ENCODE results near the gene ARHGEF7.

Gene ARHGEF7

GRCh38 chr13:111325941-111326620 is 211.0 kb downstream of the ARHGEF7 start:
- no peak overlapping the region for H3K9ac ChIP-seq (ENCODE audit: low read depth in 1 of 2, low read length in 2 of 2)
- no peaks in the 10 kb centered on the region for H3K27me3 ChIP-seq (ENCODE audit: control insufficient read depth in 1 of 2, insufficient read depth in 2 of 2, low read length in 2 of 2)
- H3K36me3 ChIP-seq (ENCODE audit: control insufficient read depth in 1 of 2, insufficient read depth in 2 of 2, low read length in 2 of 2) = no peaks in the 10 kb centered on the region
- no peak overlapping the region for H3K4me3 ChIP-seq (ENCODE audit: low read depth in 1 of 2, low read length in 2 of 2)
- no peaks in the 10 kb centered on the region for H3K4me1 ChIP-seq (ENCODE audit: control insufficient read depth in 1 of 2, insufficient read depth in 2 of 2, low read length in 2 of 2)
- H3K27ac ChIP-seq (ENCODE audit: low read depth, low read length) = no peak overlapping the region
- no peaks in the 10 kb centered on the region for H3K9me3 ChIP-seq (ENCODE audit: control insufficient read depth in 1 of 2, low read length in 2 of 2)

GRCh38 chr13:111326621-111326965 is 211.5 kb downstream of the ARHGEF7 start:
- H3K27ac ChIP-seq (ENCODE audit: low read depth, low read length) = no peak overlapping the region
- no peaks in the 10 kb centered on the region for H3K9me3 ChIP-seq (ENCODE audit: control insufficient read depth in 1 of 2, low read length in 2 of 2)
- no peak overlapping the region for H3K9ac ChIP-seq (ENCODE audit: low read depth in 1 of 2, low read length in 2 of 2)
- no peak overlapping the region for H3K4me3 ChIP-seq (ENCODE audit: low read depth in 1 of 2, low read length in 2 of 2)
- no peaks in the 10 kb centered on the region for H3K4me1 ChIP-seq (ENCODE audit: control insufficient read depth in 1 of 2, insufficient read depth in 2 of 2, low read length in 2 of 2)
- H3K27me3 ChIP-seq (ENCODE audit: control insufficient read depth in 1 of 2, insufficient read depth in 2 of 2, low read length in 2 of 2) = no peaks in the 10 kb centered on the region
- H3K36me3 ChIP-seq (ENCODE audit: control insufficient read depth in 1 of 2, insufficient read depth in 2 of 2, low read length in 2 of 2) = no peaks in the 10 kb centered on the region

GRCh38 chr13:111326981-111327642 is 212.0 kb downstream of the ARHGEF7 start:
- H3K9ac ChIP-seq (ENCODE audit: low read depth in 1 of 2, low read length in 2 of 2) = no peak overlapping the region
- no peak overlapping the region for H3K27ac ChIP-seq (ENCODE audit: low read depth, low read length)
- no peak overlapping the region for H3K4me3 ChIP-seq (ENCODE audit: low read depth in 1 of 2, low read length in 2 of 2)
- H3K36me3 ChIP-seq (ENCODE audit: control insufficient read depth in 1 of 2, insufficient read depth in 2 of 2, low read length in 2 of 2) = no peaks in the 10 kb centered on the region
- no peaks in the 10 kb centered on the region for H3K4me1 ChIP-seq (ENCODE audit: control insufficient read depth in 1 of 2, insufficient read depth in 2 of 2, low read length in 2 of 2)
- H3K9me3 ChIP-seq (ENCODE audit: control insufficient read depth in 1 of 2, low read length in 2 of 2) = no peaks in the 10 kb centered on the region
- no peaks in the 10 kb centered on the region for H3K27me3 ChIP-seq (ENCODE audit: control insufficient read depth in 1 of 2, insufficient read depth in 2 of 2, low read length in 2 of 2)

GRCh38 chr13:111327730-111328573 is 212.8 kb downstream of the ARHGEF7 start:
- no peak overlapping the region for H3K27ac ChIP-seq (ENCODE audit: low read depth, low read length)
- H3K27me3 ChIP-seq (ENCODE audit: control insufficient read depth in 1 of 2, insufficient read depth in 2 of 2, low read length in 2 of 2) = no peaks in the 10 kb centered on the region
- no peak overlapping the region for H3K4me3 ChIP-seq (ENCODE audit: low read depth in 1 of 2, low read length in 2 of 2)
- no peaks in the 10 kb centered on the region for H3K9me3 ChIP-seq (ENCODE audit: control insufficient read depth in 1 of 2, low read length in 2 of 2)
- H3K36me3 ChIP-seq (ENCODE audit: control insufficient read depth in 1 of 2, insufficient read depth in 2 of 2, low read length in 2 of 2) = no peaks in the 10 kb centered on the region
- no peak overlapping the region for H3K9ac ChIP-seq (ENCODE audit: low read depth in 1 of 2, low read length in 2 of 2)
- no peaks in the 10 kb centered on the region for H3K4me1 ChIP-seq (ENCODE audit: control insufficient read depth in 1 of 2, insufficient read depth in 2 of 2, low read length in 2 of 2)

GRCh38 chr13:111328574-111329410 is 213.7 kb downstream of the ARHGEF7 start:
- Histone ChIP-seq H3K27ac (ENCODE audit: low read depth, low read length) (no peak overlapping the region), H3K9ac (ENCODE audit: low read depth in 1 of 2, low read length in 2 of 2) (no peak overlapping the region), H3K9me3 (ENCODE audit: control insufficient read depth in 1 of 2, low read length in 2 of 2) (no peaks in the 10 kb centered on the region), H3K36me3 (ENCODE audit: control insufficient read depth in 1 of 2, insufficient read depth in 2 of 2, low read length in 2 of 2) (no peaks in the 10 kb centered on the region), H3K4me1 (ENCODE audit: control insufficient read depth in 1 of 2, insufficient read depth in 2 of 2, low read length in 2 of 2) (no peaks in the 10 kb centered on the region), H3K4me3 (ENCODE audit: low read depth in 1 of 2, low read length in 2 of 2) (no peak overlapping the region), H3K27me3 (ENCODE audit: control insufficient read depth in 1 of 2, insufficient read depth in 2 of 2, low read length in 2 of 2) (no peaks in the 10 kb centered on the region)

- Histone ChIP-seq H3K9me3 (ENCODE audit: control insufficient read depth in 1 of 2, low read length in 2 of 2) (no peaks in the 10 kb centered on the region), H3K4me3 (ENCODE audit: low read depth in 1 of 2, low read length in 2 of 2) (no peak overlapping the region), H3K9ac (ENCODE audit: low read depth in 1 of 2, low read length in 2 of 2) (no peak overlapping the region), H3K36me3 (ENCODE audit: control insufficient read depth in 1 of 2, insufficient read depth in 2 of 2, low read length in 2 of 2) (no peaks in the 10 kb centered on the region), H3K27me3 (ENCODE audit: control insufficient read depth in 1 of 2, insufficient read depth in 2 of 2, low read length in 2 of 2) (no peaks in the 10 kb centered on the region), H3K27ac (ENCODE audit: low read depth, low read length) (no peak overlapping the region), H3K4me1 (ENCODE audit: control insufficient read depth in 1 of 2, insufficient read depth in 2 of 2, low read length in 2 of 2) (no peaks in the 10 kb centered on the region)
Observed at GRCh38 chr13:111329641-111330040, 214.5 kb downstream of the ARHGEF7 start.

GRCh38 chr13:111330066-111330610 is 215.0 kb downstream of the ARHGEF7 start:
- H3K9ac ChIP-seq (ENCODE audit: low read depth in 1 of 2, low read length in 2 of 2) = no peak overlapping the region

GRCh38 chr13:111335298-111335697 is 220.2 kb downstream of the ARHGEF7 start:
- no peaks in the 10 kb centered on the region for H3K4me1 ChIP-seq (ENCODE audit: control insufficient read depth in 1 of 2, insufficient read depth in 2 of 2, low read length in 2 of 2)
- H3K9ac ChIP-seq (ENCODE audit: low read depth in 1 of 2, low read length in 2 of 2) = no peak overlapping the region
- H3K27me3 ChIP-seq (ENCODE audit: control insufficient read depth in 1 of 2, insufficient read depth in 2 of 2, low read length in 2 of 2) = no peaks in the 10 kb centered on the region
- H3K9me3 ChIP-seq (ENCODE audit: control insufficient read depth in 1 of 2, low read length in 2 of 2) = no peaks in the 10 kb centered on the region
- H3K27ac ChIP-seq (ENCODE audit: low read depth, low read length) = no peak overlapping the region
- no peaks in the 10 kb centered on the region for H3K36me3 ChIP-seq (ENCODE audit: control insufficient read depth in 1 of 2, insufficient read depth in 2 of 2, low read length in 2 of 2)
- H3K4me3 ChIP-seq (ENCODE audit: low read depth in 1 of 2, low read length in 2 of 2) = no peak overlapping the region

More at GRCh38 chr13:111330066-111330610, 215.0 kb downstream of the ARHGEF7 start:
- H3K9me3 ChIP-seq (ENCODE audit: control insufficient read depth in 1 of 2, low read length in 2 of 2) = no peaks in the 10 kb centered on the region
- no peak overlapping the region for H3K4me3 ChIP-seq (ENCODE audit: low read depth in 1 of 2, low read length in 2 of 2)
- H3K27me3 ChIP-seq (ENCODE audit: control insufficient read depth in 1 of 2, insufficient read depth in 2 of 2, low read length in 2 of 2) = no peaks in the 10 kb centered on the region
- no peaks in the 10 kb centered on the region for H3K36me3 ChIP-seq (ENCODE audit: control insufficient read depth in 1 of 2, insufficient read depth in 2 of 2, low read length in 2 of 2)
- H3K27ac ChIP-seq (ENCODE audit: low read depth, low read length) = no peak overlapping the region
- no peaks in the 10 kb centered on the region for H3K4me1 ChIP-seq (ENCODE audit: control insufficient read depth in 1 of 2, insufficient read depth in 2 of 2, low read length in 2 of 2)

GRCh38 chr13:111336666-111337065 is 221.6 kb downstream of the ARHGEF7 start:
- Histone ChIP-seq H3K9ac (ENCODE audit: low read depth in 1 of 2, low read length in 2 of 2) (no peak overlapping the region), H3K4me1 (ENCODE audit: control insufficient read depth in 1 of 2, insufficient read depth in 2 of 2, low read length in 2 of 2) (no peaks in the 10 kb centered on the region), H3K27me3 (ENCODE audit: control insufficient read depth in 1 of 2, insufficient read depth in 2 of 2, low read length in 2 of 2) (no peaks in the 10 kb centered on the region), H3K36me3 (ENCODE audit: control insufficient read depth in 1 of 2, insufficient read depth in 2 of 2, low read length in 2 of 2) (no peaks in the 10 kb centered on the region), H3K27ac (ENCODE audit: low read depth, low read length) (no peak overlapping the region), H3K4me3 (ENCODE audit: low read depth in 1 of 2, low read length in 2 of 2) (no peak overlapping the region), H3K9me3 (ENCODE audit: control insufficient read depth in 1 of 2, low read length in 2 of 2) (no peaks in the 10 kb centered on the region)
